Inflammatory macrophage treated with lipopolysaccharide for 4 hours (primary cell): ENCODE data around the gene BGLAP.
A peak's percentile ranks its signal among the peaks of the same experiment; 100 is the strongest.
"Not testable (repeated sequence)": the region's sequence is repeated elsewhere in the genome, so short reads cannot be mapped to it uniquely, and the experiment has no call there.

Source experiments
- DNase-seq: peaks from one replicate; pipeline ENCODE4 v3.0.0-alpha.2; 2020

The BGLAP gene

DNA sequence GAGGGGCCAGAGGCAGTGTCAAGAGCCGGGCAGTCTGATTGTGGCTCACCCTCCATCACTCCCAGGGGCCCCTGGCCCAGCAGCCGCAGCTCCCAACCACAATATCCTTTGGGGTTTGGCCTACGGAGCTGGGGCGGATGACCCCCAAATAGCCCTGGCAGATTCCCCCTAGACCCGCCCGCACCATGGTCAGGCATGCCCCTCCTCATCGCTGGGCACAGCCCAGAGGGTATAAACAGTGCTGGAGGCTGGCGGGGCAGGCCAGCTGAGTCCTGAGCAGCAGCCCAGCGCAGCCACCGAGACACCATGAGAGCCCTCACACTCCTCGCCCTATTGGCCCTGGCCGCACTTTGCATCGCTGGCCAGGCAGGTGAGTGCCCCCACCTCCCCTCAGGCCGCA, at the start of gene BGLAP:
Gene BGLAP (plus strand): TSS at position 259 of the 400 bp plus-strand sequence. CDS start 48 bp downstream, at position 307.
- no peak for DNase-seq

DNA sequence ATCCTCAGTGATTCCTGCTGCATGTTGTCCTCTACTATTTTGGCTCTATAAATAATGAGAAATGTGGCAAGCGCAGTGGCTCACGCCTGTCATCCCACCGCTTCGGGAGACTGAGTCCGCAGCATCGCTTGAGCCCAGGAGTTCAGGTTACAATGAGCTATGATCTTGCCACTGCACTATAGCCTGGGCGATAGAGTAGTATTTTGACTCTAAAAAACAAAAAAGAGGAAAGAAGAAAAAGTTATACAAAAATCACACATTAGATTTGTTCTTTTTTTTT, 48.8 kb upstream of the BGLAP start:
- DNase-seq, result no peak

DNA sequence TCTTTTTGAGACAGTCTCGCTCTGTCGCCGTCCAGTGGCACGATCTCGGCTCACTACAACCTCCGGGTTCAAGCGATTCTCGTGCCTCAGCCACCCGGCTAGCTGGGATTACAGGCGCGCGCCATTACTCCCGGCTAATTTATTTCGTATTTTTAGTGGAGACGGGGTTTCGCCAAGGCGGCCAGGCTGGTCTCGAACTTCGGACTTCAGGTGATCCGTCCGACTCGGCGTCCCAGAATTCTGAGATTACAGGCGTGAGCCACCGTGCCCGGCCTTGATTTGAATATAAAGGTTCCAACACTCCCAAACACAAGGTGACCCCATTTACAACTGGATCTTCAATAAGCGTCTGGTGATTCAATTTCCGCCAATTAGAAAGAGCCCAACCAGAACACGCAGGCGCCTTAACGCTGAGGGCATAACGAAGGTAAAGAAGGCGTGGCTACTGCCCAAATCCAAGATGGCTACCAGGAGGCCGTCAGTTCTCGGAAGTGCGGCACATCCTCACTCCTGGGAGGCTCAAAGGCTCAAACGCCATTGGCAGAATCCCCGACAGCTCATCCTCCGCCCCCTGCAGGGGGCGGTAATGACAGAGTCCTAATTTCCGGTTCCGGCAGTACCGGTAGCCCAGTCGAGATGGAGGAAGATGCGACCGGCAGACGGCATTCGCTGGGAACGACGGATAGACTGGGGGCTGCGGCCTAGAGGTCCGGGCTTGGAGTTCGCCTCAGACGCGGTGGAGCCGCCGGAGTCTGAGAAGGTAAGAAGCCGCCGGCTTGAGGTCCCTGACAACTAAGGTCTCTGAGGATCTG, 48.3 kb upstream of the BGLAP start, which contains the start of gene SLC25A44:
Gene SLC25A44 (plus strand): TSS at position 617 of the 812 bp plus-strand sequence. CDS start 5,744 bp downstream, outside the sequence.
- peak; percentile 99 for DNase-seq

DNA sequence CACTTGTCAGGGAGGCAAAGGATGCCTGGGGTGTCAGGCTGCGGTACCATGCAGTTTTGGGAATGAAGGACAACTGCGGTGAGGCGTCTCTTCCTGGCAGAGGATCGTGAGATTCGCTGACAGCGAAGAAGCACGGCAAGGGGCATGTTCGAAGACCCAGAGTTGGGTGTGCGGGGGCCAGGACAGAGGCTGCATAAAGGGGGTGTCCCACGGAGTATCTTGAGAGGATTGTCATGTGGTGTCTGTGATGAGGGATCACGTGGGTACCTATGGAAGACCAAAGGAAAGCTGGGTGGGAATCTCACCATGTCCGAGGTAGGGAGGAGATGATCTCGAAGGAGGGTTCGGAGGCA, 47.7 kb upstream of the BGLAP start:
- no peak for DNase-seq

DNA sequence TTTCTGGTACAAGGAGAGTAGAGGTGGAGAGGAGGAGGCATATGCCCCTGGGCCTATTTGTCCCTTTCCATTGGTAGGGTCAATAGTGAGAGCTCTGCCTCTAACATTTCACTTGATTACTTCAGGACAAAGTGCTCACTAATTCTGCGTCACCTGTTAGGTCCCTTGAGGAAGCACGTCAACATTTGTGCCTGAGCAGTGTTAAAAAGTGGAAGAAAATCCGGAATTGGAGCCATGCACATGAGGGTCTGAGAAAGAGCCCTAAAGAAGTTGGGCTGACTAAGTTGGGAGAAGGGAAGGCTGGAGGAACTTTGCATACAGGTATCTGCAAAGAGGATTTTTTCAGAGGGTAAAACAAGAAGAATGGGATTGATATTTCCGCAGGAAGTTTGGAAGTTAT, 46.1 kb upstream of the BGLAP start:
- no peak for DNase-seq

DNA sequence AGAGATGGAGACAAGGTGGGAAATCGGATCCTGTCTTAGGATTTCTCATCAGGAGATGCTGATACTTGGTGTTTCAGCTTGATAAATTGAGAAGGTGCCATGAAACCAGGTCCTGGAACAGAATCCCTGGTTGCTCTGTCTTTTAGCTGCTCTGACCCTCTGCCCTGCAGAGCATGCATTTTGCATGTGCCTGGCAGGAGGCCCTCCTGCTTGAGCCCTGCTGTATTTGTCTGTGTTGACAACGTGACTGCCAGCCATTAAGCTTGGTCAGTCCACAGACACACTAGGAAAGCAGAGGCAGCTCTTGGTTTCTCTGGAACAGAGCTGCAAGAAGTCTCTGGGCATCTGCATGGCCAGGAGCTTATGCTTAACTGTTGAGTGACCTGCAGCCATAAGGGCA, 45.5 kb upstream of the BGLAP start:
- DNase-seq, result no peak

DNA sequence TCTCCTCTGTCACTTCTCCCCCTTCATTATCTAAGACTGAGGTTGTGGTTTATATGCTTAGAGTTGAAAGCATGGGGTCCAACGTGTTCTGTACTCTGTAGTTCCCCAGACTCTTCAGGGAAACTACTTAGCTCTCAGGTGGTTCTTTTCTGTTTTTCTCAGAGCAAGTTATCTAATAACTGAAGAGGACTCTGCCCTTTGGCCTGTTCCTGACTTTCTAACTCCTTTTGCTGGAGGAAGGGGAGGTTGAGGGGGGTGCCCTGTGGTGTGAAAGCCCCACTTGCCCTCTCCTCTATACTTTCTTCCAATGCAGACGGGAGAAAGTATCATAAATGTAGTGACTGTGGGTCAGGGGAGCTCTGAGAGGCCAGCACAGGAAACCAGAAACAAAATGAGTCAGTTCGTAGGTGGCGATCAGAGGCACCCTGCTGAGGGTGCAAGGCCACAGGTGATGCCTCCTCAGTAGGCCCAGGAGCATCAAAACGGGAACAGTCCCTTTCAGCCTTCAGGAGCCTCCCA, 43.1 kb upstream of the BGLAP start:
- no peak for DNase-seq

DNA sequence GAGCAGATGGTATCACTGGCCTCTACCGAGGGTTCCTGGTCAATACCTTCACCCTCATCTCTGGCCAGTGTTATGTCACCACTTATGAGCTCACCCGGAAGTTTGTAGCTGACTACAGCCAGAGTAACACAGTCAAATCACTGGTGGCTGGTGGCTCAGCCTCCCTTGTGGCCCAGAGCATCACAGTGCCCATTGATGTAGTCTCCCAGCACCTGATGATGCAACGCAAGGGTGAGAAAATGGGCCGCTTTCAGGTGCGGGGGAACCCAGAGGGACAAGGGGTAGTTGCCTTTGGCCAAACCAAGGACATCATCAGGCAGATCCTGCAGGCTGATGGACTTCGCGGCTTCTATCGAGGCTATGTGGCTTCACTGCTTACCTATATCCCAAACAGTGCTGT, 41.9 kb upstream of the BGLAP start:
- DNase-seq, result no peak

DNA sequence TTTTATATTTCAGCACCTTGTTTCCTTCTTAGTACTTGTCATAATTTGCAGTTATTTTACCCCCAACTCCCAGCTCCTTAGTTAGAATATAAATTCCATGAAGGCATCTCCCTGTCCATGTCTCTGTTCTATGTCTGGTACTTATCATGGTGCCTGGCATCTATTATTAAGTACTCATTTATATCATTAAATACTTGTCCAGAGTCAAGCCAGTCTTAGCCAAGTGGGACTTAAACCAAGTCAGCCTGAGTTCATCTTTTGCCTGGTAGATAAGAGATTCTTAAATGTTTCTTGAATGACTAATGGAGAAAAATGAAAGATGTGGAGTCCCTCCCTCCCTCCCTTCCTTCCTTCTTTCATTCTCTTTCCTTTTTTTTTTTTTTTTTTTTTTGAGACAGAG, 38.7 kb upstream of the BGLAP start:
- no peak for DNase-seq

DNA sequence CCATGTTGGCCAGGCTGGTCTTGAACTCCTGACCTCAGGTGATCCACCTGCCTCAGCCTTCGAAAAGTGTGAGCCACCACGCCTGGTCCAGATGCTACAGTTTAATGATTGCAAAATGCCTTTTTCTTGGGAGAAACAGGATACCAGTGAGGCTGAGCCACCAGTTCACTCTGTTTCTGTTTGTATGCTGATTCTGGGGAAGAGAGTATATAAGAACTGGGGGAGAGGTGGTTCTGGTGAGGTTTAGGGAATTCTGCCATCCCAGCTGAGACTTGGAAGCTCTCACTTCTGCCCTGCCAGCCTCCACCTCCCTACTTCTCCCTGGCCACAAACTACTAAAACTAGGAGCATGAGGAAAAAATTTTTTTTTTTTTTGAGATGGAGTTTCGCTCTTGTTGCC, 37.3 kb upstream of the BGLAP start:
- no peak for DNase-seq

DNA sequence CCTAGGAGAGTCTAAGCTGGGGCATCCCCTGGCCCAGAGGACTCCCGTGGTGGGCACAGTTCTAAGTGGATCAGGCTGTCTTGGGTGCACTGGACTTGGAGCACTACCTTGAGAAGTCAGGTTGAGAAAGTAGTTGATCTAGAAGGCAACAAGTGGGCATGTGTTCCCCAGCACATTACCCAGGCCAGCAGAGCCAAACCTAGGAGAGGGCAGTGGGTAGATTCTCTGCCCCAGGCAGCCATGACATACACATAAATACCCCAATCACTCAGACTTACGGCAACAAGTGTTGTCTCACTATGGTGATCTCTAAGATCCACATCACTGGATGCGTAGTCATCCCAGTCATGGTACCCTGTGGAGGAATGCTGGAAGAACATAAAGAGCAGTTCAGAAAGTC, 30.7 kb upstream of the BGLAP start:
- DNase-seq, result no peak

DNA sequence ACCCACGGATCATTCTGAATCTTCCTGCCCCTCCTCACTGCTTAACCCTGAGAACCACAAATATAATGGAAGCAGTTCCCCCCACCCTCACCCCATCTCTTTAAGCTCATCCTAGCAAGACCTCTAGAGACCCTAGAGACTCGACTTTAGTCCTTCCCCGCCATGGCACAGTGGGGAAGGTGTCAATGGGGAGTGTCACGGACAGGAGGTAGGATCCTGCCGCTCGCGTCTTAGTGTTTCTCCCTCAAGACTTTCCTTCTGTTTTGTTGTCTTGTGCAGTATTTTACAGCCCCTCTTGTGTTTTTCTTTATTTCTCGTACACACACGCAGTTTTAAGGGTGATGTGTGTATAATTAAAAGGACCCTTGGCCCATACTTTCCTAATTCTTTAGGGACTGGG, 29.9 kb upstream of the BGLAP start:
- no peak for DNase-seq

DNA sequence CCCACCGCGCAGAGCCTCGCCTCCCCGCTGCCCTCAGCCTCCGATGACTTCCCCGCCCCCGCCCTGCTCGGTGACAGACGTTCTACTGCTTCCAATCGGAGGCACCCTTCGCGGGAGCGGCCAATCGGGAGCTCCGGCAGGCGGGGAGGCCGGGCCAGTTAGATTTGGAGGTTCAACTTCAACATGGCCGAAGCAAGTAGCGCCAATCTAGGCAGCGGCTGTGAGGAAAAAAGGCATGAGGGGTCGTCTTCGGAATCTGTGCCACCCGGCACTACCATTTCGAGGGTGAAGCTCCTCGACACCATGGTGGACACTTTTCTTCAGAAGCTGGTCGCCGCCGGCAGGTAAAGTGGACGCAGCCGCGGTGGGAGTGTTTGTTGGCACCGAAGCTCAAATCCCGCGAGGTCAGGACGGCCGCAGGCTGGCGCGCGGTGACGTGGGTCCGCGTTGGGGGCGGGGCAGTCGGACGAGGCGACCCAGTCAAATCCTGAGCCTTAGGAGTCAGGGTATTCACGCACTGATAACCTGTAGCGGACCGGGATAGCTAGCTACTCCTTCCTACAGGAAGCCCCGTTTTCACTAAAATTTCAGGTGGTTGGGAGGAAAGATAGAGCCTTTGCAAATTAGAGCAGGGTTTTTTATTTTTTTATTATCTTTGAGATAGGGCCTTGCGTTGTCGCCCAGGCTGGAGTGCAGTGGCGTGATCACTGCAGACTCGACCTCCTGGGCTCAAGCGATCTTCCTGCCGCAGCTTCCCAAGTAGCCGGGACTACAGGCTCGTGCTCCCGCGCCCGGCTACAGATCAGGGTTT, 28.9 kb upstream of the BGLAP start, which contains the start of gene PMF1:
Gene PMF1 (plus strand): TSS at position 175 of the 811 bp plus-strand sequence. CDS start 9 bp downstream, at position 184.
- peak; percentile 96 for DNase-seq

DNA sequence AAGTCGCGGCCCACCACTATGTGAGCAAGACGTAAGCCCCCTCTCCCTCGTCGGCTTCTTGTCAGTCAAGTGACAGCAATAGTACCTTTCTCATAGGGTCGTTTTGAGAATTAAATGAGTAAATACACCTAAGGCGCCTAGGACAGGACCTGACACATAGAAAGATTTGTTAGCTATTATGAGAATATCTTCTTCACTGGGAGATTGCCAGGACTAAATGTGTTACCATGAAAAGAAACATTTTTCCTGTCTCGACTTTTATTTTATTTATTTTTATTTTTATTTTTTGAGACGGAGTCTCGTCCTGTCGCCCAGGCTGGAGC, 28.4 kb upstream of the BGLAP start:
- DNase-seq, result no peak

DNA sequence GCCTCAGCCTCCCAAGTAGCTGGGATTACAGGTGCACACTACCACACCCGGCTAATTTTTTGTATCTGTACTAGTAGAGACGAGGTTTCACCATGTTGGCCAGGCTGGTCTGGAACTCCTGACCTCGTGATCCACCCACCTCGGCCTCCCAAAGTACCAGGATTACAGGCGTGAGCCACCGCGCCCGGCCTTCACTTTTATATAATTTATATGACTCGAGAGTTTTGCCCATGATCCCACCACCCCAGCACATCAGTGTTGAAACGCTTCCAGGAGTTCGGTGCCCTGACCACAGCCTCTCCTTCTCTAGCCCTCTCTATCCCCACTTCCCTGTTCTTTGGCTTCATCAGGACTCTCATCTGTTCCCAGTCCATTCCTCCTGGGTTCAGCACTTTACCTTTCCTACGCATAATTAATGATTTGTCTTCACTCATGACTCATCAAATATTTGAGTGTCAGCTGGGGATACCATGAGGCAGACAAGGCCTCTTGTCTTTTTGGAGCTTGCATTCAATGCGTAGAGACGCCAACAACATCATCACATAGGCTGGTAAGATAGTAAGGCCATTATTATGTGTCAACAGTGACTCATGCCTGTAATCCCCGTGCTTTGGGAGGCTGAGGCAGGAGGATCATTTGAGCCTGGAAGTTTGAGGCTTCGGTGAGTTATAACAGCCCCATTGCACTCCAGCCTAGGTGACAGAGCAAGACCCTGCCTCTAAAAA, 27.8 kb upstream of the BGLAP start:
- DNase-seq, result no peak

DNA sequence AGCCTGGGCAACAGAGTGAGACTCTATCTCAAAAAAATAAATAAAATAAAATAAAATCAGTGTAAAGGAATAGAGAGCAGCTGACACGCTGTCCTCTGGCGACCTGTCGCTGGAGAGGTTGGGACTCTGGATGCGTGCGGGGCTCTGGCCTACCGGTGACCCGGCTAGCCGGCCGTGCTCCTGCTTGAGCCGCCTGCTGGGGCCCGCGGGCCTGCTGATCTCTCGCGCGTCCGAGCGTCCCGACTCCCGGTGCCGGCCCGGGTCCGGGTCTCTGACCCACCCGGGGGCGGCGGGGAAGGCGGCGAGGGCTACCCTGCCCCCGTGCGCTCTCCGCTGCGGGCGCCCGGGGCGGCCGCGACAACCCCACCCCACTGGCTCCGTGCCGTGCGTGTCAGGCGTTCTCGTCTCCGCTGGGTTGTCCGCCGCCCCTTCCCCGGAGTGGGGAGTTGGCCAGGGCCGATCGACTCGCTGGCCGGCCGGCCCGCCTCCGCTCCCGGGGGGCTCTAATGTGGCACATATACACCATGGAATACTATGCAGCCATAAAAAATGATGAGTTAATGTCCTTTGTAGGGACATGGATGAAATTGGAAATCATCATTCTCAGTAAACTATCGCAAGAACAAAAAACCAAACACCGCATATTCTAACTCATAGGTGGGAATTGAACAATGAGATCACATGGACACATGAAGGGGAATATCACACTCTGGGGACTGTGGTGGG, 25.5 kb upstream of the BGLAP start:
- not testable (repeated sequence) for DNase-seq

DNA sequence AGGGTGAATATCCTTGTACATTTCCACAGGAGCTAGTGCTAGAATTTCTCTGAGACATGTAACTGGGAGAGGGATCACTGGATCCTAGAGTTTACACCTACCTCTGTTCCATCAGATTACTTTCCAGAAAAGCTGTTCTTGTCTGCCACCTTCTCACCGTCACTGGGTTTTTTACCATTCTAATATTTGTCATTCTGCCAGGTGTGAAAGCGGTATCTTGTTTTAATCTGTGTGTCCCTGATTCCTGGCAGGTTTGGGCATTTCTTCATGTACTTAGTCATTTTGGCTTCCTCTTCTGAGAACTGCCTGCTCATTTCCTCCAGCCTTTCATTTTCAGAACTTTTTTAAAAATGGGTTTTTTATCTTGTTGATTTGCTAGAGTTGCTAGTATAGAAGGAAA, 24.1 kb upstream of the BGLAP start:
- peak; percentile 70 for DNase-seq

DNA sequence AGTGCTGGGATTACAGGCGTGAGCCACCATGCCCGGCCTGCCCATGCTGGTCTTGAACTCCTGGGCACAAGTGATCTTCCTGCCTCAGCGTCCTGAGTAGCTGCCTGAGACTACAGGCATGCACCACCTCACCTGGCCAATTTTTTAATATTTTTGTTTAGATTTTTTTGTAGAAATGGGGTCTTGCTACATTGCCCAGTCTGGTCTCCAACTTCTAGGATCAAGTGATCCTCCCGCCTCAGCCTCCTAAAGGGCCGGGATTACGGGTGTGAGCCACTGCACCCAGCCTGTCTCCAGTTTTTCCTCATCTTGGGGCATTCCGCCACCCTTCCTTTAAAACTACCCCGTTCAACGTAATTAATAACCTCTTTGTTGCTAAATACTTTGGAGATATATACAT, 21.8 kb upstream of the BGLAP start:
- DNase-seq, result no peak

DNA sequence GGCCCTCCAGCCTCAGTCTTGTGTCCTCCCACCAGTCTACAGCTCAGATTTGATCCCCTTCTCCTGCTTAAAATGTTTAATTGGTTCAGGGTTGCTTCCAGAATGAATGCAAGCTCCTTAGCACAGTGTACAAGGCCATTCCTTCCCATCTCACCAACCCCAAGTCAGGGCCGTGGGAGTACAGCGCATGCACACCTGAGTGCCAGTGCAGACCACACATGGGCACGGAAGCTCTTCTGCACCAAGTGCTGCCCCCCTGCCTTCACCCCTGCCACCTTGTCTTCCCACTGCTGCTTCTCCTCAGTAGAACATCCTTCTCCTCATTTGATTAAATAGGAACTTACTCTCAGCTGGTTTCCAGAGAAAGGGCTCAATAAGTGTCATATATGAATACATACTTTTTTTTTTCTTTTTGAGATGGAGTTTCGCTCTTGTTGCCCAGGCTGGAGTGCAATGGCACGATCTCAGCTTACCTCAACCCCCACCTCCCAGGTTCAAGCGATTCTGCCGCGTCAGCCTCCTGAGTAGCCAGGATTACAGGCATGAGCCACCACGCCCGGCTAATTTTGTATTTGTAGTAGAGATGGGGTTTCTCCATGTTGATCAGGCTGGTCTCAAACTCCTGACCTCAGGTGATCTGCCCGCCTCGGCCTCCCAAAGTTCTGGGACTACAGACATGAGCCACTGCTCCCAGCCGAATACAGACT, 19.8 kb upstream of the BGLAP start:
- DNase-seq, result no peak

DNA sequence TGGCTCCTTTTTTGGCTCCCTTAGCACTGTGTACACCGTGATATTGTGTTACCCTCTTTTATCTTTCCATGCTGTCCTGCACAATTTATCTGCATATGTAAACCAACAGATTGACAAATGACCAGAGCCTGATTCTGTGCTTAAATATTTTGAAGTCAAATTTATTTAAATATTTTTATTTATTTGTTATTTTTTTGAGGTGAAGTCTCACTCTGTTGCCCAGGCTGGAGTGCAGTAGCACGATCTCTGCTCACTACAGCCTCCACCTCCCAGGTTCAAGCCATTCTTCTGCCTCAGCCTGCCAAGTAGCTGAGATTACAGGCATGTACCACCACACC, 16.3 kb upstream of the BGLAP start:
- DNase-seq, result no peak

DNA sequence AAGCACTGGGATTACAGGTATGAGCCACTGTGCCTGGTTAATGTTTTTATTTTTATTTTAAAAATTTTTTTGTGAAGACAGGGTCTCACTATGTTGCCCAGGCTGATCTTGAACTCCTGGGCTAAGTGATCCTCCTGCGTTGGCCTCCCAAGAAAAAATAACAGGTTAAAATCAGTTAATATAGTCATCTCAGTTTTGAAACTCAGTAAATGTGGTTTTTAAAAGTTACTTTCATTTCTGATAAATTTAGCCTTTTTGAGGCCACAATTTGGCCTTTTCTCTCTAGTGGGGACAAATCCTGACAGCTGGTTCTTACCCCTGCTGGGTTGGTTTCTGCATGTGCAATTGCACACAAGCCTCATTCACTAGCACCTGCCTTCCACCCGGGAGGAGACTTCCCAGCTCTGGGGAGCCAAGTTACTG, 15.9 kb upstream of the BGLAP start:
- no peak for DNase-seq

DNA sequence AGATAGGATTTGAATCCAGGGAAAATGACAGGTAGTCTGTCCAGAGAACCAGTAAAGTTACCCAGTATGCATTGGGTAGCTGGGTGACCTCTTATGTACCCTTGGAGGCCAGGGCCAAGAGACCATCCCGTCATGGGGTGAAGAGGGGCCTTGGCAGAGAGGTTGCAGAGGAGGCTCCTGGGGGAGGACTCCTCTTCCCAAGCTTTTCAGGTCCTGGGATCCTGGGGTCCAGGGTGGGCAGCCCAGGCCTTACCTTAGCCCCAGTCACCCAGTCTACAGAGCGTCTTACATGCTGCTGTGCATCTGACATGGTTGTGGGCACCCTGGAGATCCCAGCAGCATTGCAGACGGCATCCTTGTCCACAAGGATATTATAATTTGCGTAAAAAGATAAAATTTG, 15.2 kb upstream of the BGLAP start:
- DNase-seq, result no peak
